MM.1S (cell line): Measurements from ENCODE around the gene FBXW5.

ENCODE experiments used
- DNase-seq: peaks from one replicate; pipeline ENCODE4 v3.0.0-alpha.2; 2015
- H2AFZ ChIP-seq: fragments of 300-600 bp; sonication (generic); 2 replicates; pipeline ENCODE4 v1.6.0; 2016; ENCODE audit warnings: antibody characterized with exemption, low read length
- H3F3A ChIP-seq: fragments of 300-600 bp; sonication (generic); 2 replicates; pipeline ENCODE4 v1.6.1; 2016; ENCODE audit warnings: mild to moderate bottlenecking, antibody characterized with exemption, low read length, moderate library complexity, mixed read lengths; ENCODE audit not compliant: insufficient read depth
- H3K27ac ChIP-seq: fragments of 300-600 bp; sonication (generic); 2 replicates; pipeline ENCODE4 v1.5.1; 2016; ENCODE audit warnings: mild to moderate bottlenecking, low read length
- H3K27me3 ChIP-seq: fragments of 300-600 bp; sonication (generic); replicated peaks from 2 replicates; pipeline ENCODE4 v1.6.0; 2016; ENCODE audit warnings: low read length; ENCODE audit not compliant: insufficient read depth
- H3K36me3 ChIP-seq: fragments of 300-600 bp; sonication (generic); replicated peaks from 2 replicates; pipeline ENCODE4 v1.6.1; 2016; ENCODE audit warnings: mild to moderate bottlenecking, low read length, mixed read lengths; ENCODE audit not compliant: insufficient read depth
- H3K4me1 ChIP-seq: fragments of 300-600 bp; sonication (generic); 2 replicates; pipeline ENCODE4 v1.6.1; 2016; ENCODE audit warnings: low read length, mixed read lengths
- H3K4me2 ChIP-seq: fragments of 300-600 bp; sonication (generic); 2 replicates; pipeline ENCODE4 v1.6.0; 2016; ENCODE audit warnings: low read depth, low read length
- H3K4me3 ChIP-seq: fragments of 300-600 bp; sonication (generic); 2 replicates; pipeline ENCODE4 v1.5.1; 2016; ENCODE audit warnings: low read length, mixed read lengths
- H3K79me2 ChIP-seq: fragments of 300-600 bp; sonication (generic); 2 replicates; pipeline ENCODE4 v1.6.1; 2016; ENCODE audit warnings: mixed run types, low read length, mixed read lengths
- H3K9ac ChIP-seq: fragments of 300-600 bp; sonication (generic); 2 replicates; pipeline ENCODE4 v1.6.1; 2016; ENCODE audit warnings: low read length, mixed read lengths
- H3K9me2 ChIP-seq: fragments of 300-600 bp; sonication (generic); replicated peaks from 2 replicates; pipeline ENCODE4 v1.6.1; 2016; ENCODE audit warnings: mild to moderate bottlenecking, low read length, mixed read lengths; ENCODE audit not compliant: insufficient read depth
- H3K9me3 ChIP-seq: fragments of 300-600 bp; sonication (generic); replicated peaks from 2 replicates; pipeline ENCODE4 v1.6.1; 2016; ENCODE audit warnings: mild to moderate bottlenecking, low read length, mixed read lengths; ENCODE audit not compliant: insufficient read depth
- H4K20me1 ChIP-seq: fragments of 300-600 bp; sonication (generic); 2 replicates; pipeline ENCODE4 v1.6.1; 2016; ENCODE audit warnings: mild to moderate bottlenecking, low read length, moderate library complexity, mixed read lengths; ENCODE audit not compliant: insufficient read depth
- EZH2 ChIP-seq: fragments of 300-600 bp; sonication (generic); optimal IDR thresholded peaks from 2 replicates; pipeline ENCODE3; 2017; ENCODE audit warnings: low read depth, mild to moderate bottlenecking, antibody characterized with exemption, low read length, mixed read lengths
- EZH2phosphoT487 ChIP-seq: fragments of 300-600 bp; sonication (generic); IDR thresholded peaks from 2 replicates; pipeline ENCODE4 v1.6.1; 2018; ENCODE audit warnings: antibody characterized with exemption, low read length
- TF ChIP-seq, protein P1 (sequence below): fragments of 300-600 bp; sonication (generic); IDR thresholded peaks from 2 replicates; pipeline ENCODE4 v1.5.1; 2016; ENCODE audit warnings: antibody characterized with exemption, low read length, mixed read lengths

Gene FBXW5

GRCh38 chr9:136975644-136976043, 31.1 kb upstream of the FBXW5 start:
- no peak overlapping the region for H3K27ac ChIP-seq
- no peaks in the 10 kb centered on the region for H3K9me3 ChIP-seq
- no peak overlapping the region for H3K9ac ChIP-seq
- H3K36me3 ChIP-seq: no peaks in the 10 kb centered on the region
- H3K27me3 ChIP-seq: peaks cover 76% of the 10 kb centered on the region
- H3F3A ChIP-seq: no peaks in the 10 kb centered on the region
- H3K4me2 ChIP-seq: no peak overlapping the region
- no peak overlapping the region for H3K4me3 ChIP-seq
- no peak for DNase-seq
- H3K9me2 ChIP-seq: no peaks in the 10 kb centered on the region
- TF ChIP-seq EZH2phosphoT487 (no peak), EZH2 (no peak)
- TF ChIP-seq, protein P1, sequence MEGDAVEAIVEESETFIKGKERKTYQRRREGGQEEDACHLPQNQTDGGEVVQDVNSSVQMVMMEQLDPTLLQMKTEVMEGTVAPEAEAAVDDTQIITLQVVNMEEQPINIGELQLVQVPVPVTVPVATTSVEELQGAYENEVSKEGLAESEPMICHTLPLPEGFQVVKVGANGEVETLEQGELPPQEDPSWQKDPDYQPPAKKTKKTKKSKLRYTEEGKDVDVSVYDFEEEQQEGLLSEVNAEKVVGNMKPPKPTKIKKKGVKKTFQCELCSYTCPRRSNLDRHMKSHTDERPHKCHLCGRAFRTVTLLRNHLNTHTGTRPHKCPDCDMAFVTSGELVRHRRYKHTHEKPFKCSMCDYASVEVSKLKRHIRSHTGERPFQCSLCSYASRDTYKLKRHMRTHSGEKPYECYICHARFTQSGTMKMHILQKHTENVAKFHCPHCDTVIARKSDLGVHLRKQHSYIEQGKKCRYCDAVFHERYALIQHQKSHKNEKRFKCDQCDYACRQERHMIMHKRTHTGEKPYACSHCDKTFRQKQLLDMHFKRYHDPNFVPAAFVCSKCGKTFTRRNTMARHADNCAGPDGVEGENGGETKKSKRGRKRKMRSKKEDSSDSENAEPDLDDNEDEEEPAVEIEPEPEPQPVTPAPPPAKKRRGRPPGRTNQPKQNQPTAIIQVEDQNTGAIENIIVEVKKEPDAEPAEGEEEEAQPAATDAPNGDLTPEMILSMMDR: peak; percentile 18; the same call in 1 of the 2 replicates
- H2AFZ ChIP-seq: no peak overlapping the region
- H3K4me1 ChIP-seq: no peaks in the 10 kb centered on the region
- no peaks in the 10 kb centered on the region for H4K20me1 ChIP-seq
- no peaks in the 10 kb centered on the region for H3K79me2 ChIP-seq

GRCh38 chr9:136974817-136975535, 30.4 kb upstream of the FBXW5 start:
- no peaks in the 10 kb centered on the region for H3K4me1 ChIP-seq
- no peak overlapping the region for H3K9ac ChIP-seq
- no peaks in the 10 kb centered on the region for H3K9me2 ChIP-seq
- H2AFZ ChIP-seq: no peak overlapping the region
- no peaks in the 10 kb centered on the region for H4K20me1 ChIP-seq
- no peak overlapping the region for H3K27ac ChIP-seq
- TF ChIP-seq, protein P1: no peak
- no peak for TF ChIP-seq EZH2
- no peak for TF ChIP-seq EZH2phosphoT487
- peaks cover 76% of the 10 kb centered on the region for H3K27me3 ChIP-seq
- no peaks in the 10 kb centered on the region for H3K79me2 ChIP-seq
- no peak for DNase-seq
- H3F3A ChIP-seq: no peaks in the 10 kb centered on the region
- no peak overlapping the region for H3K4me3 ChIP-seq
- H3K36me3 ChIP-seq: no peaks in the 10 kb centered on the region
- no peaks in the 10 kb centered on the region for H3K9me3 ChIP-seq
- H3K4me2 ChIP-seq: no peak overlapping the region

DNA sequence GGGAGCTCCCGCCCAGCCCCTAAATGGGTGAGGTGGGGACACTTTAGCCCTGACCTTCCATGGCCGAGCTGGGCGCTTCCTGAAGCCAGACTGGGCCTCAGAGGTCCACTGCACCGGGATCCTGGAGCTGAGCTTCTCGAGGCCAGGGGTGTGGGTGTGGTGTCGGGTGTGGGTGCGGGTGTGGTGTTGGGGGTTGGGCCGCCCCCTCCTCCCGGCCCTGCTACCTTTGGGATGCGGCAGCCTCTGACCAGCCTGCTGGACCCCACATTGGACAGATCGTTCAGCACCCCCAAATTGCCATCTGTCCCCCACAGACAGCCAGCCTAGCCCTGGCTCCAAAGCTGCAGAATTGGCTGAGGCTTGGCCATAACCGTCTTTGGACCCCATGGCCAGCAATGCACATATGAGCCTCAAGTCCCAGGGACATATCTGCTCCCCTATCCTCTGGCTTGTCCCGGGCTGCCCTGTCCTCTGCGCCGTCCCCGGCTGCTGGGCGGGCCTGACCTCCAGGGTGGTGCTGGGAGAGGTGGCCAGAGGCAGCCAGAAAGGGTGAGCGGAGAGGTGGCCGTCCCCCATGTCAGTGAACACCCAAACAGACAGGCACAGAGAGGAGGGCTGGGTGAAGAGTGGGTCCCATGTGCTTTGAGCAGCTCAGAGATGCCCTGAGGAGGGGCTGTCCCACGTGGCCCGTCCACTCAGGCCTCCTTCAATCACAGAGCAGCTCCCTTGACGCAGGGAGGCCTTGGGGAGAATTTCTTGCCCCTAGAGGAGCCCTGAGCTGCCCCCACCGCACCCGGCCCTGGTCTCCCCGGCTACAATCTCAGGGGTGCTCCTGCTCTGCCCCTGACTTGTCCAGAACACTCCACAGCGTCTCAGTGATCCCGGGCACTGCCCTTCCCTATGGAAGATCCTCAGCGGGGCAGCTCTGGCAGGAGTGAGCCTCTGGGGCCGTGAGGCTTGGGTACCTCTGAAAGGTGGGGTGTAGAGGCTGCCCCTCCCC, 29.4 kb upstream of the FBXW5 start:
- H3F3A ChIP-seq: no peaks in the 10 kb centered on the region
- no peak overlapping the region for H3K4me2 ChIP-seq
- no peak overlapping the region for H3K4me3 ChIP-seq
- H3K27me3 ChIP-seq: peaks cover 75% of the 10 kb centered on the region
- TF ChIP-seq, protein P1: no peak
- TF ChIP-seq EZH2: no peak
- no peak for TF ChIP-seq EZH2phosphoT487
- H3K9me3 ChIP-seq: no peaks in the 10 kb centered on the region
- no peaks in the 10 kb centered on the region for H3K9me2 ChIP-seq
- no peak overlapping the region for H3K9ac ChIP-seq
- H3K79me2 ChIP-seq: no peaks in the 10 kb centered on the region
- H3K4me1 ChIP-seq: no peaks in the 10 kb centered on the region
- no peaks in the 10 kb centered on the region for H3K36me3 ChIP-seq
- no peaks in the 10 kb centered on the region for H4K20me1 ChIP-seq
- H3K27ac ChIP-seq: no peak overlapping the region
- H2AFZ ChIP-seq: no peak overlapping the region
- DNase-seq: no peak
